8988T (cell line): ENCODE results near the gene IFNL2.
A peak's percentile ranks its signal among the peaks of the same experiment; 100 is the strongest.

Experiments
- DNase-seq: peaks from one replicate; pipeline ENCODE4 v3.0.0; 2011

The IFNL2 gene

DNA sequence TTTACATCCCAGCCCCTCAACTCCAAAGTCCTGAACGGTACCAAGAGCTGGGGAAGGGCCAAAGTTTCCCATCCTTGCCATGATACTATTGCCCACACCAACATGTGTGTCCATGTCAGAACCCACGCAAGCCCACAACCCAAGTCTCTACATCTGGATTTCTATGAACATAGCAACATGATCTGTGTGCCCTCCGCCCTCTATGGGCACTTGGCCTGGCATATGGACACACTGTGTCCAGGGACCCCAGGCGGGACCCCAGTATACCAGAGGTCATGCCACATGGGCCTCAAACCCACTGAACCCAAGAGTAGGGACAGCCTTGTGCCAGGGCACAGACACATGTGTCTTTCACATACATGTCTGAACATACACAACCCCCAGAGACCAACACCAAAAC lies 50.5 kb downstream of the IFNL2 start:
- peak; percentile 28 for DNase-seq

DNA sequence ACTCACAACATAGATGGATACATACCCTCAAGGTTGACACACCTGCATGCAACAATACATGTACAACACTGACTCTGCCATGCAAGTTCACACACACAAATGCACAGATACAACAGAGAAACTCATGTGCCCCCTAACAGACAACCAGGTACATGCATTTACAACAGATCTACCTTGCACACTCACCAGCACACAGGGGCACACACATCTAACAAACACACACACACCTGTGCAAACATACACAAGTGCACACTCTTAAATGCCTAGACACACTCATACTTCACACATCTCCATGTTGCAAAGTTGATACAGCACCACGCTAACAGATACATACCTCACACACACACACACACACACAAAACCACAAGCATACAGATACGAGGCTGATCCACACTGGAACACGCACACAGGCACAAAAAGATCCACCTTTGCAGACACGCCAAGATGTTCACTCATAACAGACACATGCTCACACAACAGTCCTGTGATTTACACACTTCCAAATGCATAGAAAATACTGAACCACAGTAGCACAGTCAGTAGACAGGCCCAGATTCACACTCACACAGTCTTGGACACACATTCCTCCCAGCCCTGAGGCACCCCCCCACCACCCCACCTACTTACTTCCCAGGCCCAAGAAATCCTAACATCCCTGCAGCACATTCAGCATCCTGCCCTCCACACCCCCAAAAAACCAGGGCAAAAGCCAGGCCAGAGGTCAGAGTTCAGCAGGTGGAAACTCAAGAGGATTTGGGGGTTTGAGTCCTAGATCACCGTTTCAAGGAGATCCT lies 51.1 kb downstream of the IFNL2 start:
- DNase-seq: peak; percentile 87
